Measurements from ENCODE around the gene AK1. TPM values are rescaled to one million over a fixed set of nuclear protein-coding genes. Genes with fewer than 3 reads are reported as not detected.

Gene AK1
- total RNA-seq, 4 donors from 2014 or later, result 14.2 to 35.6 (median 19.1) TPM

DNA sequence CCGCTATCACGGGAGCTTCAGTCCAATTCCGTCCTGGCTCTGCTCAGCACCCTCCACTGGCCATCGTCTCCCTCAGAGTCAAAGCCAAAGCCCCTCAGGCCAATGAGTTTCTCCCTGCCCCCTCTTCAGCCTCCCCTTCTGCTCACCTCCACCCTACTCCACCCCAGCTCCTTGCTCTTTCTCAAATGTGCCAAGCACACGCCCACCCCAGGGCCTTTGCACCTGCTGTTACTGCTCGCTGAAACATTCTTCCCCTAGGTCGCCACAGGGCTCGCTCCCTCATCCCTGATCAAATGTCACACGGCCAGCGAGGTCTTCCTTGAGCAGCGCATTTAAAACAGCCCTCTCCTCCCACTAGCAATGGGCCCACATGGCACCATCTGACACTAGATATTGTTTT is 16.7 kb downstream of the AK1 start:
- no peak for TF ChIP-seq CTCF (IDR thresholded peaks at IDR 0.05; ENCODE audit: low read depth)

DNA sequence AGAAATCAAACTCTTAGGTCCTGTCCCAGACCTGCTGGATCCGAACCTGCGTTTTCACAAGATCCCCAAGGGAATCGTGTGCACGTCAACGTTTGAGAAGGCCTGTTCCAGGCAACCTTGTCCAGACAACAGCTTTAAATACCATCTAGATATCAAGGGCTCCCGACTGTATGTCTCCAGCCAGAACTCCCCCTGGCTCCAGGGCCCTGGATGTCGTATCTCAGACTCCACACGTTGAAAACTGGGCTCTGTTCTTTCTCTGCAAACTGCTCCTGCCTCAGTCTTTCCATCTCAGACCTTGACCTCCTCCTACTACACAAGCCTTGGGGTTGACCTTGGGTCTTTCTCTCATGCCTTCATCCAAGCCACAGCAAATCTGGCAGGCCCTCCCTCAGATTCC is 17.2 kb downstream of the AK1 start:
- no peak for TF ChIP-seq CTCF (IDR thresholded peaks at IDR 0.05; ENCODE audit: low read depth)

- no peak for TF ChIP-seq CTCF (IDR thresholded peaks at IDR 0.05; ENCODE audit: low read depth)
Measured at GRCh38 chr9:127858041-127858512, 19.4 kb downstream of the AK1 start.

DNA sequence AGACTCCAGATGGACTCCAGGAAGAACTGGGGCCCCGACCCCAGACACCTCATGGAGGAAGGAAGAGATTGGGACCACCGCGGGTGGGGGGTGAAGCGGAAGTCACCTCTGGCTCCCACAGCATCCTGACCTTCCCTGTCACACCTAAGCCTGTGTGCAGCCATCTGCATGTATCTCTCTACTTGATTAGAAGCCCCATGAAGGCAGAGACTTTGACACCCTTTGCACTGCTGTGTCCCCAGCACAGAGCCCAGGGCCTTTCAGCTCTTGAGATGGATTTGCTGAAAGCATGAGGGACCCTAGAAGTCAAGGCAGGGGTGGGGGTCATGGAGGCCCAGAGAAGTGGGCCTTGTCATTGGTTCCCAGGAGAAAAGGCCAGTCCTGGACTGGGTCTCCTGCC is 20.2 kb downstream of the AK1 start:
- TF ChIP-seq CTCF (IDR thresholded peaks at IDR 0.05; ENCODE audit: low read depth), result no peak

DNA sequence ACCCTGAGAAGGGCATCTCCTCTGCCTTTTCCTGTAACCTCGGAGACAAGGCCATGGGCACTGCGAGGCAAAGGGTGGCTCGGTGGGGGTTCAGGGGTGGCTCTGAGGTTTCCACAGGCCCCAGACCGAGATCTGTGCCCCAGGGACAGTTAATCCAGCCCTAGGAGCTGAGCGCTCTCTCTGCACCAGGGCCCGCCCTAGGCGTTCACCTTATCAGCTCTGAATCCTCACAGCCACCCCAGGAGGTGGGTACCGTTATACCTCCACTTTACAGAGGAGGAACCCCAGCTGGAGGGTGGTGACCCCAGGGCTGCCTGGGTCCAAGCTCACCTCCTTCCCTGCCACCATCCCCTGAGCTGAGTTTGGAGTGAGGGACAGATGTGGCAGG is 20.8 kb downstream of the AK1 start:
- TF ChIP-seq CTCF (IDR thresholded peaks at IDR 0.05; ENCODE audit: low read depth), result no peak

DNA sequence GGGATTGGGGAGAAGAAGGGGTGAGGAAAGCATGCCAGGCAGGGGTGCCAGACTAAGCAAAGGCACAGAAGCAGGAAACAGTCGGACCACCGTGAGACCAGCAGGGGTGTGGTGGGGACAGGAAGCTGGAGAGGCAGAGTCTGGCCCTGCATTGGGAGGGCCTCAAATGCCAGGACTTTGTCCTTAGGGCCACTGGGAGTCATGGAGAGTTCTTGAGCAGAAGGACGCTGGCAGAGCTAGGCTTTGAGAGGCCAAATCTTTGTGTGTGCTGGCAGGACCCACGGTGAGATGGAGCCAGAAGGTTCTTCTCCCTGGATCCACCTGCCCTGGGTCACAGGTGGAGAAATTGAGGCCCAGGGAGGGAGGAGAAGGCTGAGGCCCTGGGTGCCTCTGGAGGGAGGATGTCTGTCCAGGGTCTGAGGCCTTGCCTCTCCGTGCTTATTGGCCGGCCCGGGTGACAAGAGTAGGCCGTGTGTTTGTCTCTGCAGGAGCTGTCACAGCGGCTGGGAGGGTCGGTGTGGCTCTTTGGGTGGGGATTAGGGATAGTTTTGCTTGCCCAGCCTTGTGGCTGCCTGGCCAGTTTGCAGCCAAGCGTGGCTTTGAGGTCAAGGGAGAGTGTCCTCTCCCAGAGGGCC is 21.3 kb downstream of the AK1 start:
- TF ChIP-seq CTCF (IDR thresholded peaks at IDR 0.05; ENCODE audit: low read depth), result no peak

DNA sequence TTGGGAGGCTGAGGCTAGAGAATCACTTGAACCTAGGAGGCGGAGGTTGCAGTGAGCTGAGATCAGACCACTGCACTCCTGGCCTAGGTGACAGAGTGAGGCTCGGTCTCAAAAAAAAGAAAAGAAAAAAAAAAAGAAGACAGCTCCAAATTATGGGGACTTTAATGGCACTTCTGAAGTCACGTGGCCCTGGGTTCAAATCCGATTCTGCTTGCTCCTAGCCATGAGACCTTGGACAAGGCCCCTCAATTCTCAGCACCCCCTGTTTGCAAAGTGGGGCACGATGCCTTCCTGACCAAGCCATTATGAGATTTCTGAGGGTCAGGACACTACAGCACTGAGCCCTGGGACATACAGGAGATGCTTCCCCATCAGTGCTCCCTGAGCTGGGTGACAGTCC is 22.0 kb downstream of the AK1 start:
- no peak for TF ChIP-seq CTCF (IDR thresholded peaks at IDR 0.05; ENCODE audit: low read depth)

All from subcutaneous adipose tissue (tissue), 4 donors.